WTC11 (cell line): ENCODE results near the gene FOXJ1. TPM values are rescaled to one million over a fixed set of nuclear protein-coding genes. Genes with fewer than 3 reads are reported as not detected.

Experiments
- ATAC-seq: fragments of 200-7000 bp; cut with Tn5 transposase; 2 replicates; pipeline ENCODE4 v1.10.0; 2021; ENCODE audit warnings: mild to moderate bottlenecking, moderate library complexity
- CTCF ChIA-PET: fragments of 300-600 bp; sonication (Branson Sonifier 250); formaldehyde crosslinking; loops from one replicate; lab custom pipeline; 2021; ENCODE audit warnings: antibody characterized with exemption; lab: Charles Lee
- POLR2A ChIA-PET: fragments of 350-600 bp; sonication (Branson Sonifier 250); formaldehyde crosslinking; loops from one replicate; lab custom pipeline; 2021; ENCODE audit warnings: antibody characterized with exemption; lab: Charles Lee
- DNase-seq: peaks from one replicate; pipeline ENCODE4 v3.0.0; 2021; ENCODE audit warnings: low spot score
- H3K27ac Mint-ChIP-seq: 2 replicates; pipeline ENCODE4 v1.8.0; 2021; ENCODE audit warnings: mixed read lengths
- H3K27me3 Mint-ChIP-seq: 2 replicates; pipeline ENCODE4 v1.8.0; 2021; ENCODE audit warnings: low read depth, mild to moderate bottlenecking, moderate library complexity, mixed read lengths
- H3K36me3 Mint-ChIP-seq: 2 replicates; pipeline ENCODE4 v1.8.0; 2021; ENCODE audit warnings: mixed read lengths
- H3K4me1 Mint-ChIP-seq: 2 replicates; pipeline ENCODE4 v1.8.0; 2022; ENCODE audit warnings: mixed read lengths
- H3K4me3 Mint-ChIP-seq: 2 replicates; pipeline ENCODE4 v1.8.0; 2021; ENCODE audit warnings: mild to moderate bottlenecking, moderate library complexity, mixed read lengths
- H3K9me3 Mint-ChIP-seq: 2 replicates; pipeline ENCODE4 v1.8.0; 2021; ENCODE audit warnings: mixed read lengths
- ARID4B ChIP-seq: sonication (generic); formaldehyde crosslinking; IDR thresholded peaks from 2 replicates; pipeline ENCODE4 v1.8.0; 2023; ENCODE audit warnings: missing genetic modification reagents, mild to moderate bottlenecking, borderline replicate concordance
- EMX1 ChIP-seq: fragments of 250-450 bp; sonication (Bioruptor Pico); IDR thresholded peaks from 2 replicates; pipeline ENCODE4 v1.8.0; 2021; ENCODE audit warnings: mild to moderate bottlenecking
- GABPB1 ChIP-seq: sonication (generic); formaldehyde crosslinking; IDR thresholded peaks from 2 replicates; pipeline ENCODE4 v1.8.1; 2023; ENCODE audit warnings: mild to moderate bottlenecking, missing genetic modification reagents
- GTF2I ChIP-seq: fragments of 250-450 bp; sonication (Bioruptor Pico); conservative IDR thresholded peaks from 2 replicates; pipeline ENCODE4 v1.4.0; 2021; ENCODE audit warnings: mild to moderate bottlenecking
- IRF2 ChIP-seq: sonication (generic); formaldehyde crosslinking; IDR thresholded peaks from 2 replicates; pipeline ENCODE4 v1.8.0; 2022; ENCODE audit warnings: low read depth, missing genetic modification reagents, borderline replicate concordance
- JAZF1 ChIP-seq: fragments of 250-450 bp; sonication (Bioruptor Pico); IDR thresholded peaks from 2 replicates; pipeline ENCODE4 v1.9.0; 2021; ENCODE audit warnings: moderate library complexity, mild to moderate bottlenecking, inconsistent platforms
- MXD4 ChIP-seq: fragments of 250-450 bp; sonication (Bioruptor Pico); IDR thresholded peaks from 2 replicates; pipeline ENCODE4 v1.8.0; 2021; ENCODE audit warnings: mild to moderate bottlenecking, moderate library complexity, borderline replicate concordance
- NFYB ChIP-seq: sonication (generic); formaldehyde crosslinking; conservative IDR thresholded peaks from 2 replicates; pipeline ENCODE4 v1.8.0; 2022; ENCODE audit warnings: low read depth, missing genetic modification reagents
- SMAD3 ChIP-seq: sonication (generic); formaldehyde crosslinking; IDR thresholded peaks from 2 replicates; pipeline ENCODE4 v1.8.0; 2022; ENCODE audit warnings: missing genetic modification reagents, mild to moderate bottlenecking, borderline replicate concordance
- SMAD4 ChIP-seq: sonication (generic); formaldehyde crosslinking; IDR thresholded peaks from 2 replicates; pipeline ENCODE4 v1.8.0; 2022; ENCODE audit warnings: mild to moderate bottlenecking, missing genetic modification reagents
- SP1 ChIP-seq: sonication (generic); formaldehyde crosslinking; conservative IDR thresholded peaks from 2 replicates; pipeline ENCODE4 v1.8.1; 2022; ENCODE audit warnings: missing genetic modification reagents
- STAT6 ChIP-seq: sonication (generic); formaldehyde crosslinking; conservative IDR thresholded peaks from 2 replicates; pipeline ENCODE4 v1.8.1; 2023; ENCODE audit warnings: mild to moderate bottlenecking, low read depth, missing genetic modification reagents, moderate library complexity
- ZNF138 ChIP-seq: sonication (generic); formaldehyde crosslinking; conservative IDR thresholded peaks from 2 replicates; pipeline ENCODE4 v1.8.1; 2022; ENCODE audit warnings: mild to moderate bottlenecking, moderate library complexity, missing genetic modification reagents
- ZNF232 ChIP-seq: sonication (generic); formaldehyde crosslinking; IDR thresholded peaks from 2 replicates; pipeline ENCODE4 v1.8.0; 2022; ENCODE audit warnings: mild to moderate bottlenecking, missing genetic modification reagents
- ZNF396 ChIP-seq: fragments of 250-450 bp; sonication (Bioruptor Pico); IDR thresholded peaks from 2 replicates; pipeline ENCODE4 v1.8.0; 2021; ENCODE audit warnings: mild to moderate bottlenecking, moderate library complexity, borderline replicate concordance
- ZNF423 ChIP-seq: fragments of 250-450 bp; sonication (Bioruptor Pico); IDR thresholded peaks from 2 replicates; pipeline ENCODE4 v2.1.2; 2022; ENCODE audit warnings: mild to moderate bottlenecking, moderate library complexity
- total RNA-seq: library from RNA; stranded (reverse); gene quantifications from 3 replicates; pipeline ENCODE4 v1.2.3, GENCODE V29; 2021
- TF ChIP-seq, protein P1 (sequence below): sonication (generic); formaldehyde crosslinking; IDR thresholded peaks from 2 replicates; pipeline ENCODE4 v1.8.0; 2022; ENCODE audit warnings: mild to moderate bottlenecking, missing genetic modification reagents
- TF ChIP-seq, protein P2 (sequence below): fragments of 200-600 bp; IDR thresholded peaks from 2 replicates; pipeline ENCODE4 v1.8.0; 2022; ENCODE audit warnings: antibody characterized with exemption
- TF ChIP-seq, protein P3 (sequence below): sonication (generic); formaldehyde crosslinking; IDR thresholded peaks from 2 replicates; pipeline ENCODE4 v1.8.0; 2023; ENCODE audit warnings: missing genetic modification reagents
- TF ChIP-seq, protein P4 (sequence below): sonication (generic); formaldehyde crosslinking; IDR thresholded peaks from 2 replicates; pipeline ENCODE4 v1.8.1; 2022; ENCODE audit warnings: mild to moderate bottlenecking, moderate library complexity, missing genetic modification reagents
- TF ChIP-seq, protein P5 (sequence below): fragments of 250-450 bp; sonication (Bioruptor Pico); IDR thresholded peaks from 2 replicates; pipeline ENCODE4 v2.1.2; 2022; ENCODE audit warnings: mild to moderate bottlenecking, moderate library complexity

FOXJ1 gene
- total RNA-seq, 1 experiment from 2014 or later: 11.8 TPM

GRCh38 chr17:76135810-76136188, 5.2 kb downstream of the FOXJ1 start (continued):
- TF ChIP-seq, protein P1, sequence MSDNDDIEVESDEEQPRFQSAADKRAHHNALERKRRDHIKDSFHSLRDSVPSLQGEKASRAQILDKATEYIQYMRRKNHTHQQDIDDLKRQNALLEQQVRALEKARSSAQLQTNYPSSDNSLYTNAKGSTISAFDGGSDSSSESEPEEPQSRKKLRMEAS (CRISPR knock-in tag): 0 out of 2 replicates have a peak, but pooled peaks have one; percentile 13
- TF ChIP-seq SMAD3 (CRISPR knock-in tag) (no peak), JAZF1 (CRISPR knock-in tag) (no peak), IRF2 (no peak), ZNF423 (CRISPR knock-in tag) (0 out of 2 replicates have a peak, but pooled peaks have one; percentile 41)
- TF ChIP-seq, protein P2, sequence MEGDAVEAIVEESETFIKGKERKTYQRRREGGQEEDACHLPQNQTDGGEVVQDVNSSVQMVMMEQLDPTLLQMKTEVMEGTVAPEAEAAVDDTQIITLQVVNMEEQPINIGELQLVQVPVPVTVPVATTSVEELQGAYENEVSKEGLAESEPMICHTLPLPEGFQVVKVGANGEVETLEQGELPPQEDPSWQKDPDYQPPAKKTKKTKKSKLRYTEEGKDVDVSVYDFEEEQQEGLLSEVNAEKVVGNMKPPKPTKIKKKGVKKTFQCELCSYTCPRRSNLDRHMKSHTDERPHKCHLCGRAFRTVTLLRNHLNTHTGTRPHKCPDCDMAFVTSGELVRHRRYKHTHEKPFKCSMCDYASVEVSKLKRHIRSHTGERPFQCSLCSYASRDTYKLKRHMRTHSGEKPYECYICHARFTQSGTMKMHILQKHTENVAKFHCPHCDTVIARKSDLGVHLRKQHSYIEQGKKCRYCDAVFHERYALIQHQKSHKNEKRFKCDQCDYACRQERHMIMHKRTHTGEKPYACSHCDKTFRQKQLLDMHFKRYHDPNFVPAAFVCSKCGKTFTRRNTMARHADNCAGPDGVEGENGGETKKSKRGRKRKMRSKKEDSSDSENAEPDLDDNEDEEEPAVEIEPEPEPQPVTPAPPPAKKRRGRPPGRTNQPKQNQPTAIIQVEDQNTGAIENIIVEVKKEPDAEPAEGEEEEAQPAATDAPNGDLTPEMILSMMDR: no peak
- TF ChIP-seq, all 79 proteins: peak for 4

DNA sequence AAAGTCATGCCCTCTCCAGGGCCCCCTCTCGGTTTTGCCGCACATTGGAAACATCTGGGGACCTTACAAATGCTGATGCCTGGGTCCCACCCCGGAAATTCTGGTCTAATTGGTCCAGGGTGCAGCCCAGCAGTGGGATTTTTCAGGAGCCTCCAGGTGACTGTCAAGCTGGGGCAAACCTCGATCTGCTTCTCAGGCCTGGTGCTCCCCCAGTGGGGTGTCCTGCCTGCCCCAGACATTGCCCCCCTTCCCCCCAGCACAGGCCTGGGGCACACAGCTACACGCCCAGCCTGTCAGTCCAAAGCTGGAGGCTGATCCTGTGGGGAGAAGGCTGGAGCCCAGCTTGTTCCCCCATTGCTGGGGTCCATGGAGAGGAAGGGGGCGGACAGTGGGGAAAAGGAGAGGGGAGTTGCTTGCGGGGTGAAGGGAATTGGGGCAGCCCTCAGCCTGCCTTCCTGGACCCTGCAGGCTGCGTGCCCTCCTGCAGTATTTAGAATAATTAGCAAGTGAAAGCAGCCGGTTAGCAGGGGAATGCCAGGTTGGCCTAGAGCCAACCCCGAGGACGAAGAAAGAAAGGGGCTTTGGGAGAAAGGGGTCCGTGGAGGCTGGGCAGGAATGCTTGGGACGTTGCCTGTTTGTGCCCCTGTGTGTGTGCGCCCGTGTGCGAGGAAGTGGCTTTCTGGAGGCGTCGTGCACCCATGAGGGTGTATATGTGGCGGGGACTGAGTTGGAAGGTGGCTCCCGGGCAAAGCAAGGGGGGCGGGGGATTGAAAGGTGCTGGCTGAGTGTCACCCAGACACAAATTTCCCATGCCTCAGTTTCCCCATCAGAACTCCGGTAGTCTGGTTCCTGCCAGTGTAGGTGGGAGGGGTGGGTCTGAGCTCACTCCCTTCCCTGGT, 5.9 kb downstream of the FOXJ1 start:
- H3K36me3 Mint-ChIP-seq: no peaks in the 10 kb centered on the region
- ATAC-seq (peak; percentile 46), DNase-seq (peak; percentile 69)
- peaks cover 57% of the 10 kb centered on the region for H3K27me3 Mint-ChIP-seq
- ChIA-PET CTCF (interaction anchor here (0.8 to 9.7 kb wide), 11 partner anchors 7 to 145 kb away, joined by 3 to 176 read pairs (median 7); partner anchors contain the start of gene FOXJ1), POLR2A (interaction anchor here (0.9 to 1.9 kb wide), 2 partner anchors 63 to 130 kb away, joined by 3 read pairs; partner anchors contain the start of gene SRP68)
- H3K27ac Mint-ChIP-seq: peak overlapping the region; percentile 95
- peak overlapping the region; percentile 63 for H3K4me3 Mint-ChIP-seq
- no peaks in the 10 kb centered on the region for H3K9me3 Mint-ChIP-seq
- peaks cover 84% of the 10 kb centered on the region for H3K4me1 Mint-ChIP-seq
- TF ChIP-seq ZNF396: no peak
- TF ChIP-seq ZNF232 (CRISPR knock-in tag): no peak
- TF ChIP-seq SP1 (CRISPR knock-in tag): peak; percentile 74; the same call in 1 of the 2 replicates
- TF ChIP-seq, protein P3, sequence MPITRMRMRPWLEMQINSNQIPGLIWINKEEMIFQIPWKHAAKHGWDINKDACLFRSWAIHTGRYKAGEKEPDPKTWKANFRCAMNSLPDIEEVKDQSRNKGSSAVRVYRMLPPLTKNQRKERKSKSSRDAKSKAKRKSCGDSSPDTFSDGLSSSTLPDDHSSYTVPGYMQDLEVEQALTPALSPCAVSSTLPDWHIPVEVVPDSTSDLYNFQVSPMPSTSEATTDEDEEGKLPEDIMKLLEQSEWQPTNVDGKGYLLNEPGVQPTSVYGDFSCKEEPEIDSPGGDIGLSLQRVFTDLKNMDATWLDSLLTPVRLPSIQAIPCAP (CRISPR knock-in tag): no peak
- no peak for TF ChIP-seq STAT6
- TF ChIP-seq, protein P1 (CRISPR knock-in tag): peak; percentile 63
- TF ChIP-seq, protein P4, sequence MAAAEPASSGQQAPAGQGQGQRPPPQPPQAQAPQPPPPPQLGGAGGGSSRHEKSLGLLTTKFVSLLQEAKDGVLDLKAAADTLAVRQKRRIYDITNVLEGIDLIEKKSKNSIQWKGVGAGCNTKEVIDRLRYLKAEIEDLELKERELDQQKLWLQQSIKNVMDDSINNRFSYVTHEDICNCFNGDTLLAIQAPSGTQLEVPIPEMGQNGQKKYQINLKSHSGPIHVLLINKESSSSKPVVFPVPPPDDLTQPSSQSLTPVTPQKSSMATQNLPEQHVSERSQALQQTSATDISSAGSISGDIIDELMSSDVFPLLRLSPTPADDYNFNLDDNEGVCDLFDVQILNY (CRISPR knock-in tag): no peak
- TF ChIP-seq, protein P5, sequence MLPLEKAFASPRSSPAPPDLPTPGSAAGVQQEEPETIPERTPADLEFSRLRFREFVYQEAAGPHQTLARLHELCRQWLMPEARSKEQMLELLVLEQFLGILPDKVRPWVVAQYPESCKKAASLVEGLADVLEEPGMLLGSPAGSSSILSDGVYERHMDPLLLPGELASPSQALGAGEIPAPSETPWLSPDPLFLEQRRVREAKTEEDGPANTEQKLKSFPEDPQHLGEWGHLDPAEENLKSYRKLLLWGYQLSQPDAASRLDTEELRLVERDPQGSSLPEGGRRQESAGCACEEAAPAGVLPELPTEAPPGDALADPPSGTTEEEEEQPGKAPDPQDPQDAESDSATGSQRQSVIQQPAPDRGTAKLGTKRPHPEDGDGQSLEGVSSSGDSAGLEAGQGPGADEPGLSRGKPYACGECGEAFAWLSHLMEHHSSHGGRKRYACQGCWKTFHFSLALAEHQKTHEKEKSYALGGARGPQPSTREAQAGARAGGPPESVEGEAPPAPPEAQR (CRISPR knock-in tag): no peak
- no peak for TF ChIP-seq EMX1
- no peak for TF ChIP-seq NFYB
- no peak; the same call in 1 of the 2 replicates for TF ChIP-seq ARID4B
- no peak for TF ChIP-seq GTF2I (CRISPR knock-in tag)
- TF ChIP-seq GABPB1 (CRISPR knock-in tag): no peak
- TF ChIP-seq ZNF138: no peak
- TF ChIP-seq MXD4 (CRISPR knock-in tag): no peak
- no peak for TF ChIP-seq SMAD4
